GM18519 (cell line): ENCODE measurements around the gene SOBP.

ENCODE experiments used
- ATAC-seq: cut with Tn5 transposase; IDR thresholded peaks from one replicate; pipeline ENCODE4 v1.9.1; 2021; ENCODE audit warnings: mild to moderate bottlenecking, moderate library complexity; ENCODE audit not compliant: unreplicated experiment, low FRiP score

SOBP gene

DNA sequence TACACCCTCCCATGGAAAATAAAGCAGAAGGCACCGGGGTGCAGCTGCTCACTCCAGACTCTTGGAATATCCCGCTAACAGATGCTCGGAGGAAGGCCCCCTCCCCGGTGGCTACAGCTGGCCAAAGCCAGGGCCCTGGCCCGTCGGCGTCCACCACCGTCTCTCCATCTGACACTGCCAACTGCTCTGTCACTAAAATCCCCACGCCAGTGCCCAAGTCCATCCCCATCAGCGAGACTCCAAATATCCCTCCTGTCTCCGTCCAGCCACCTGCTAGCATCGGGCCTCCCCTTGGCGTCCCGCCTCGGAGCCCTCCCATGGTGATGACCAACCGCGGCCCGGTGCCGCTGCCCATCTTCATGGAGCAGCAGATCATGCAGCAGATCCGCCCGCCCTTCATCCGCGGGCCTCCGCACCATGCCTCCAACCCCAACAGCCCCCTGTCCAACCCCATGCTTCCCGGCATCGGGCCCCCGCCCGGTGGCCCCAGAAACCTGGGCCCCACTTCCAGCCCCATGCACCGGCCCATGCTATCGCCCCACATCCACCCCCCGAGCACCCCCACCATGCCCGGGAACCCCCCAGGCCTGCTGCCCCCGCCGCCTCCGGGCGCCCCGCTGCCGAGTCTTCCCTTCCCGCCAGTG lies 143.9 kb downstream of the SOBP start:
- no peak for ATAC-seq

DNA sequence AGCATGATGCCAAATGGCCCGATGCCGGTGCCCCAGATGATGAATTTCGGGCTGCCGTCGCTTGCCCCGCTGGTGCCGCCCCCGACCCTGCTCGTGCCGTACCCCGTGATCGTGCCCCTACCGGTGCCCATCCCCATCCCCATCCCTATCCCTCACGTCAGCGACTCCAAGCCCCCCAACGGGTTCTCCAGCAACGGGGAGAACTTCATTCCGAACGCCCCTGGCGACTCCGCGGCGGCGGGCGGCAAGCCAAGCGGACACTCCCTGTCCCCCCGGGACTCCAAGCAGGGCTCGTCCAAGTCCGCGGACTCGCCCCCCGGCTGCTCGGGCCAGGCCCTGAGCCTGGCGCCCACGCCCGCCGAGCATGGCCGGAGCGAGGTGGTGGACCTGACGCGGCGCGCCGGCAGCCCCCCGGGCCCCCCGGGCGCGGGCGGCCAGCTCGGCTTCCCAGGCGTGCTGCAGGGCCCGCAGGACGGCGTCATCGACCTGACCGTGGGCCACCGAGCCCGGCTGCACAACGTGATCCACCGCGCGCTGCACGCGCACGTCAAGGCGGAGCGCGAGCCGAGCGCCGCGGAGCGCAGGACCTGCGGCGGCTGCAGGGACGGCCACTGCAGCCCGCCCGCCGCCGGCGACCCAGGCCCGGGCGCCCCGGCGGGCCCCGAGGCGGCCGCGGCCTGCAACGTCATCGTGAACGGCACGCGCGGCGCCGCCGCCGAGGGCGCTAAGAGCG lies 144.6 kb downstream of the SOBP start:
- ATAC-seq: no peak

DNA sequence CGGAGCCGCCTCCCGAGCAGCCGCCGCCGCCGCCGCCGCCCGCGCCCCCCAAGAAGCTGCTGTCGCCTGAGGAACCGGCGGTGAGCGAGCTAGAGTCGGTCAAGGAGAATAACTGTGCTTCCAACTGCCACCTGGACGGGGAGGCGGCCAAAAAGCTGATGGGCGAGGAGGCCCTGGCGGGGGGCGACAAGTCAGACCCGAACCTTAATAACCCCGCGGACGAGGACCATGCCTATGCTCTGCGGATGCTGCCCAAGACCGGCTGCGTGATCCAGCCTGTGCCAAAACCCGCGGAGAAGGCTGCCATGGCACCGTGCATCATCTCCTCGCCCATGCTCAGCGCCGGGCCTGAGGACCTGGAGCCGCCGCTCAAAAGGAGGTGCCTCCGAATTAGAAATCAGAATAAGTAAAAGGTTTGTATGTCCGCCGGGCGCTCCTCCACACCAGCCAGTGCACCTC lies 145.2 kb downstream of the SOBP start:
- ATAC-seq: no peak

DNA sequence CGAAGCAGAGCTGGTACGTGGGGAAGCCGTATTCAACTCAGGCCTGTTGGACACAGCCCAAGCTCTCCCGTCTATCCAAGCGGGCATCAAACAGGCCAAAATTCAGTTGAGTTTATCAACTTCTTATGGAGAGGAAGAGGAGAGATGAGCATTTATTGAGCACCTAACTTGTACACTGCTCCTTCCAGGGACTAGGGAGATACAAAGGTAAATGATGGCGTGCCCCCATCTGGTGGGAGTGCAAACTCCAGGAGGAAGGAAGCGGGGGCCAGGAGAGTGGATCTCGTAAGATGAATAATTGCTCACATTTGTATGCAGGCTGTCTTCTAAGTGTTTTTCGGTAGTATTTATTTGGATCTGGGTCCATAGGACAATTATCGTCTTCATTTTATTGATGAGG lies 146.6 kb downstream of the SOBP start:
- no peak for ATAC-seq

DNA sequence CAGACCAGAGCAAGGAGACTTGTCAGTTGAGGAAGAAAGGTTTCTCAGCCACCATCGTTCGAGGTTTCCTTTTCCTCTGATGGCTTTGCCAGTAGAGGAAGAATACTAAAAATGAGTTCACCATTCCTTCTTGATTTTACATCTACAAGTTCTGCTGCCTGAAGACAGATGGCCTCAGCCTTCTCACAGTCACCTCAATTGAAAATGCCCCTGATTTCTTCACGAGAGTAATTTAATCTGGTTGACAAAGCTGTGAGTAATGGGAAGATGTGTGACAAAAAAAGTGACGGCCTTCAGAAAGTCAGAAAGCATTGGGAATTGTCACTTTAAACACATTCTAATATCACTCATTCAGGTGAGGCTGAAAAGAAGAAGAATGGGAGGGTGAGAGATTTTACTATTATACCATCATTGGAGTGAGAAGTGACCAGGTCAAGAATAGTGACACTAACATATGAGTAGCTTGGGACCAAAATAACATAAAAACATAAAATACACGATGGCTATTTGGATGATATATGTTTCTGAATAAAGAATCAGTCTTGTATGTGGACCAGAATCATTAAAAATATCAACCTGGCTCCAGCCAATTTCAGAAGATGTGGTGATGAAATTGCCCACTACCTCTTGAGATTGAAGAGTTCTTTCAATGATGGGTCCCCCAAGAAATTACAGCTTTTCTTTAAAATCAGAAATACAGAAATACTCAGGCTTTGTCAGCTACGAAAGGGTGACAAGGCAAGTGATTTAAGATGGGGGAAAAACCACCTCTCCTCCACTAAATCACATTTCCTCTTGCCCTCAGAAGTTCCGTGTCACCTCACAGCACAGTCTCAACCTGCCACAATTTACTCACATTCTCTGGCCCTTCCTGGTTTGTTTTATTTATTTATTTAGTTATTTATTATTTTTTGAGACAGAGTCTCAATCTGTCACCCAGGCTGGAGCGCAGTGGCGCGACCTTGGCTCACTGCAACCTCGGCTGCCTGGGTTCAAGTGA lies 147.7 kb downstream of the SOBP start:
- no peak for ATAC-seq

DNA sequence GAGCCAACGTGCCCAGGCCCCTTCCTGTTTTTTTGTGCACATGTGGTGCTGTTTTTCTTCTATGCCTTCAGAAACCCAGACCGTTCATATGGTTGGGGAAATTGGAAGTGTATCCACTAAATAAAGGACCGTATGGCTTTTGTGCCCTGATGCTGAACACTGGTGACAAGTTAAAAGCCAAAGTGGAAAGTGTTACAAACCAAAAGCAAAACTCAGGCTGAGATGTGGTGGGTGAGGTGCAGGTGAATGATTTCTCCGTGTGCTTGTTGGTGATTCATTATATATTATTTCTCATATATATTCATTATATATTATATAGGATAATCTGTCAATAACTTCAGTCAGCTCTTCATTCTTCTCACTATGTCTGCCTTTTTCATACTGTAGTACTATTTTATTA lies 148.6 kb downstream of the SOBP start:
- ATAC-seq: no peak

DNA sequence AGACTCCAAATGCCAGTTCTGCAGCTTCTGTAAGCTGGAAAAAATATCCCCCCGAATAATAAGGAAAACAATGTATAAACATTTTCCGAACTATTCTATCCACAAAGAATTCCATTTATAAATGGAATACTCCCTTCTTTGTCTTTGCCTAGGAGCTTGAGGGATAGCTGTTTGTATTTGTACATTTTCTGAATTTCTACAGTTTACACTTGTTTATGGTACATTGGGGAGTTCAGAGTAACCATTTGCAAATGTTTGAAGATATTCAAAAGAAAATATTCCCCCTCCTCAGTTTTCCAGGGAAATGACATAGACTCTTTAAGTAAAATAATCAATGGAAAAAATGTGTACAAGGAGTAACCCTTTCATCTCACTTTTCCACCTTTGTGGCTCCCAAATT lies 149.6 kb downstream of the SOBP start:
- no peak for ATAC-seq

DNA sequence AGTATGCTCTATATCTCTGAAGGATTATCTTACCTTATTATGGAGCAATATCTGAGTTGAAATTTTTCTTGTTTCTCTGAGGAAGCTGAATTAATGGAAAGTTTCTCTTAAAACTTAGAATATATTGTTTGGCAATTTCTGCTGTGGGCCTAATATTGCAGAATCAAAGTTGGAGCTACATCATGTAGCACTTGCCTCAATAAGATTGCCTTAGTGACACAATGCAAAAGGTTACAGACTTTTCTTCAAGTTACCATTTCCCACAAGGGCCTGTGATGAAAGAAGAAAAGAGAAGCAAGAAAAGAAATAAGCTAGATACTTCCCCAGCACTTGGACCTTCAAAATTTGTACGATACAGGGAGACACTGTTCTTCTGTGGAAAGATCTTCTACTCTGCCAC lies 151.2 kb downstream of the SOBP start:
- ATAC-seq: no peak

DNA sequence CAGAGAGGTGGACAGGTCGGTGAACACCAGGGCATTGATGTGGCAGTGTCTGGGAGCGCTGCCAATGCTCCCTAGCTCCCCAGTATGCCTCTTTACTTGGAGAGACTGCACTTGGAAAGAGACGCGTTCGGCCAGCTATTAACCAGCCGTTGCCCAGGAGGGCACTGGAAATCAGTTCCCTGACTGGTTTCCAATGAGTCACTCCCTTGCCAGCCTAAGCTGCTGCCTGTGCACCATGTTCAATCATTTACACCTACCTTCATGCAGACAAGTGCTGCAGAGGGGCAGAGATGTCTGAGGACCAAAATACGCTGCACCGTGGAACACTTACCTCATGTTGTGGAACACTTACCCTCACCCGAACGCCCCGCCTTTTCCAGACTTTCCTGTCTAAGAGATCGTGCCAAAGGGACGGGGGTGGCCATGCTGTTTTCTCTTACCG lies 151.6 kb downstream of the SOBP start:
- no peak for ATAC-seq

DNA sequence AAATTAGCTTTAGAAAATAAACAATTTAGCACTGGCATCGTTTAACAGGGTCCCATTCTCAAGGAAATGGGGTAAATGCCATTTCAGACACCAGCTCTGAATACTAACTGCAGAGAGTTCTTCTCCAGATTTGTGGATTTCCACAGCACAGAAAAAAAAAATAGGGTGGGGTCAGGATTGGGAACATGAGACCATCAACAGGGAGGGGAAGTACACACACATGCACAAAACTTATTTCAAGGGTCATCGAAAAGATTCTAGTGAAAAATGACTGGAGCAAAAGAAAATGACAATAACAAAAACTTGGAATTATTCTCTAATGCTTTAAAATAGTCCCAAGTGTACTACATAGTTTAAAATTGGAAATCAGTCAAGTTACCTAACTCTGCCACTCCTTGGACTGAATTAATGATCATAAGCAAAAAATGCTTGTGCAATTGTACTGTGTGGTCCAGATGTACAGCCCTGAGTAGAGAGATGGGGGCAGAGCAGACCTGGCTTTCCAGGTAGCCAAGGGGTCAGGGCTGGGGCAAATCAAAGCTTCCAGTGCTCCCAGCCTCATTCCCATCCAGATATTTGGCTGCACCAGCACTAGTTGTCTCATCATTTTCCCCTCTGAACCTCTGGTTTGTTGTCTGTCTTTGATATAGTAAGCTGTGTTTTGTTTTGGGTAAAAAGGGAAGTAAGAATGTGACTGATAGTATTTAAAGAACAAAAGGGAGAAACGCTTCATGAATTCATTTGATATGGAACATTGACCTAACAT lies 152.4 kb downstream of the SOBP start:
- no peak for ATAC-seq

DNA sequence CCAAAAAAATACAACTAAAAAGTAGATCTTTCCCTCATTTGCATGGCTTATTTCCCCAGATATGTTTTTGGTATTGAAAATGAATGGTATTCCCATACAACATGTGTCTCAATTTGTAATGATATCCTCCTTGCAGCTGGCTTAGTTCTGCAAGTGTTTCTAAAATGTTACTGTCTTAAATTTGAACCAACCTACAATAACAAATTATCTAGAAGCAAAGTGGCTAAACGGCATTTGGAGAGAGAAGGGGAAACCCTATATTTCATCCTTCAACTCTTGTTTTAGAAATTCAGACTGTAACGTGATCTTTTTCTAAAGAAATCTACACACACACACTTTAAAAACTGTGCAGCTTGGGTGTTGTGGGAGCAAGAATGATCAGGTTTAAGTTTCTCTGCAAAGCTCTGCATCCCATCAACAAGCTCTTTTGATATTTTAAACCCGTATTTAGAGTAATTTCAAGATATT lies 153.0 kb downstream of the SOBP start:
- ATAC-seq: no peak

DNA sequence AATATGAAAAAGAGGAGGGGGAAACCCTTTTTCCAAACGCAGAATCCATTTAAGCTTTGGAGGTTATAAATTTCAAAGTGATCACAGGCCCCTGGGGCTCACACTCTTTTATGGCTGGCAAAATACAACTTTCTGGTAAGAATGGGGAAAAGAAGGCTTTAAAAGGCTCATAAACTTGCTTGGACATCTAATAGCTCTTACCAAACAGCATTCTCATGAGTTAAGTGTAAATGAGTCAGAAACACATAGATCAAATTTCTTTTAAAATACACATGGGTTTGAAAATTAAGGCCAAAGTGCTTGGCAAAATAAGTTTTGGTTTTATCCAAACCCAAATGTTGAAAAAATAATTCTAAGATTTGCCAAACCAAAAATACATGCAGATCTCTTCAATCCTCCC lies 154.6 kb downstream of the SOBP start:
- no peak for ATAC-seq

DNA sequence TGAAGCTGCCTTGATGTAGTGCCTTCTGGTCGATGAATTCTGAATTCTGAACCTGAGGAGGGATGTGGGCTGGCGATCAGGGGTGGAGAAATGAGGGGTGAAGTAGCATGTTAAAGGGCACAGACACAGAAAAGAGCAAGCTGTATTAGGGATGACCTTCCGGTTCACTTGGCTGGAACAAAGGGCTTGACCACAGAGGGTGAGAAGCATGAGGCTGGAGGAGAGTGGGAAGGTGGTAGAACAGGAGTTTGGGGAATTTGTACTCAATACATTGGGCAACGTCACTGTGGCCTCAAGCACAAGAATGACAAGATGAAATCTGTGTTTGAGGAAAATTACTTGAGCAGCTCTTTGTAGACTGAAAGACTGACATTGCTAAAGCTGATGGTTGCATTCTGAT lies 155.8 kb downstream of the SOBP start:
- ATAC-seq: no peak

DNA sequence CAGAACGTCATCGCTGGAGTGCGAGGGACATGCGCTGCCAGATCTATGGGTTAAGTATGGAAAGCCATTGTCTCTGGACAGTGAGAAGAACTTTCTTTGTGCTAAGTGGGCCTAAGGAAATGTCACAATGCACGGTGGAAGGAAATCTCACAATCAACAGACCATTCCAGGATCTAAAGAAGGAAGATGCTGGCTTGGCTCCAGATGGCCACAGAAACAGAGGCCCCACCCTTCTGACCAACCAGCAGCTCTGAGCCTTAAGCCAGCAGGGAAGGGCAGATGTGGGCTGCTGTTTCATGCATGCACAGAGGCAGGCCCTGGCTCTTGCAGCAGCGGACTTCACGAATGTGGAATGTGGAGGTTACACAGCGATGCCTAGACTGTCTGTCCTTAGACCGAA lies 156.3 kb downstream of the SOBP start:
- ATAC-seq: no peak

DNA sequence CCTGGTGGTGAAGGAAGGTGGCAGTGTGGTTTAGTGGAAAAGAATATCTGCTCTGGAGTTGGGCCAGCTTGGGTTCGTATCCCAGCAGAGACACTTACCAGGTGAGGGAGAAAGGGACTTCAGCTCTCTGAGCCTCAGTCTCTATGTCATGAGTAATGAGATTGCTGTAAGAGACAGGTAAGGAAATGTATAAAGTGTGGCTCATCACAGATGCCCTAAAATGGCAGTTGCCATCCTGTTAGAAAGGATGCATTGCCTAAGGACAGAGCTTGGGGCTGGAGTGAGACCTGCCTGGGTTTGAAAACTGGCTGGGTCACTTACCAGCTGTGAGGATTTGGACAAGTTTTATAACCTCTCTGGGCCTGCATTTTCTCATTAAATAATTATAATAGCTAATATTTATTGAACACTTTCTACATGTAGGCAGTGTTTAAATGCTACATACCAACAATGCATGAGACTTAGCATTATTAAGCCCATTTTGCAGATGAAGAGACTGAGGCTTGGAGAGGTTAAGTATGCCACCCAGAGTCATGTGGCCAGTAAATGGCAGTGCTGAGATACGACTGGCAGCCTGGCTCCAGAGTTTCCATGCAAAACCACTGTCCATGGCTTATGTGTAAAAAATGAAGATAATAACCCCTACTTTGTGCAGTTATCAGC lies 157.0 kb downstream of the SOBP start:
- no peak for ATAC-seq

DNA sequence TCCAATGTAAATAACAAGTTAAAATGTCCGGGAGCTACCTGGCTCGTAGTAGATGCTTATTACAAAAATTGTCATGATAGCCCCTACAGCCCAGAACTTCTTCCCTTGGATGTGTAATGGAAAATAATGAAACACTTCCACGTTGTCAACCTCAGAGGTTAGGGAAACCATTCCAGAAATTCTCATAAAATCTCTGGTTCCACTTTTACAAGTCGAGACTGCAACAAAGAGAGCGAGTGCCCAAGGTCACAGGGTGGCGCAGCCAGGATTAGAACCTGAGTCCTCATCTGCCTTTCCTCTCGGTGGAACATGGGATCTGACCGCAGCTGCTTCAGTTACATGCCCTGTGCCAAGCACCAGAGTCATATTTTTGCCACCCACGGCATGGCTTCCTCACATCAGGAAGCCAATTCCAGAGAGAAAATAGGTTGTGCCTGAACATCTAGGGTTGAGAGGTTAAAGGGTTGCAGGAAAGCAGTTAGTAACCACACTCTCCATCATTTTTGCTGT lies 157.6 kb downstream of the SOBP start:
- ATAC-seq: no peak

DNA sequence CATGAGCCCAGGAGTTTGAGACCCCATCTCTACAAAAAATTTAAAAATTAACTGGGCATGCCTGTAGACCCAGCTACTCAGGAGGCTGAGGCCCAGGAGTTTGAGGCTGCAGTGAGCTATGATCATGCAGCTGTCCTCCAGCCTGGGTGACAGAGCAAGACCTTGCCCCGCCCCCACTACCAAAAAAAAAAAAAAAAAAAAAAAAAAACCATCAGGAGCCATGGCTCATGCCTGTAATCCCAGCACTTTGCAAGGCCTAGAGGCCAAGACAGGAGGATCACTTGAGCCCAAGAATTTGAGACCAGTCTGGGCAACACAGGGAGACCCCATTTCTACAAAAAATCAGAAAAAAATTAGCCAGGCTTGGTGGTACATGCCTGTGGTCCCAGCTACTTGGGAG lies 159.1 kb downstream of the SOBP start:
- ATAC-seq: no peak

DNA sequence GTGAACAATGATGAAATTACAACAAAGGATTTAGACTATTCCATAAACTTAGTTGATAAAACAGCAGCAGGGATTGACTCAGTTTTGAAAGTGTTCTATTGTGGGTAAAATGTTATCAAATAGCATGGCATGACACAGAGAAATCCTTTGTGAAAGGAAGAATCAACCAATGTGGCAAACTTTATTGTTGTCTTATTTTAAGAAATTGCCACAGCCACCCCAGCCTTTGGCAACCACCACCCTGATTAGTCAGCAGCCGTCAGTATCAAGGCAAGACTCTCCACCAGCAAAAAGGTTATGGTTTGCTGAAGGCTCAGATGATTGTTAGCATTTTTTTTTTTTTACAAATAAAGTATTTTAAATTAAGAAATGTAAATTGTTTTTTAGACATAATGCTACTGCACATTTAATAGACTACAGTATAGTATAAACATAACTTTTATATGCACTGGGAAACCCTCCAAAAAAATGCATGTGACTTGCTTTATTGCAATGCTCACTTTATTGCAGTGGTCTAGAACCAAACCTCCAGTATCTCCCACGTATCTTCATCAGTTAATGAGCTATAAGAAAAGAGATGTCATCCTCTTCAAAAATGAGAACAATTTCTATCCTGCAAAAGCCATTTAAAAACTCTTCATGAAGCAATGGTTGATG lies 162.7 kb downstream of the SOBP start:
- ATAC-seq: no peak

DNA sequence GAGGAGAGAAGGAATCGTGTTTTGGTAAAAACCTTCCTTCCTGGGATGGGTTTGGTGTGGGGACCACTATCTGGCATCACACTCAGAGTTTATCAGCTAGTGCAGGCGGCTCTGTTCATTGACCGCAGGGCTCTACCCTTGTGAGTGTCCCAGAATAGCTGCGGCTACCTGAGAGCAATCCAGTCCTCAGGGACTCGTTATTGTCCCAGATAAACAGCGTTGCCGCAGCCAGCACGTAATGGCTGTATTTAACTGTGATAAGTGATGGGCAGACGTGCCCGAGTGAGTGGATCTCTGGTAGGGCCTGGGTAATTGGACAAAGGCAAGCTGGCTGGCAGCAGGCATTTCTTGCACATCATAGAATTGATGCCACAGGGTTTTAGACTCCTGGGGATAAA lies 163.3 kb downstream of the SOBP start:
- no peak for ATAC-seq
